Heart left ventricle (tissue), 16 donors: ENCODE data around the gene ARHGEF6. TPM values are rescaled to one million over a fixed set of nuclear protein-coding genes. Genes with fewer than 3 reads are reported as not detected.
A peak's percentile ranks its signal among the peaks of the same experiment; 100 is the strongest.

Source experiments
- ATAC-seq, 4 donors: fragments of 200-7000 bp; cut with Tn5 transposase; one replicate each; pipeline ENCODE4 v1.9.1; 2020 to 2022; ENCODE audit warnings: moderate library complexity in 4 of 4, mild to moderate bottlenecking in 3 of 4, moderate number of reproducible peaks in 1 of 4
- DNase-seq, 5 donors: peaks; one replicate each; pipeline ENCODE4 v3.0.0-alpha.2; 2020
- H3K27ac ChIP-seq, 12 donors: fragments of 200-600 bp; sonication (generic) in 4 of 12; one replicate each; pipeline versions ENCODE4 v1.5.0 to v1.8.0; 2016 to 2022; ENCODE audit warnings: mild to moderate bottlenecking in 2 of 12
- H3K27me3 ChIP-seq, 9 donors: fragments of 200-600 bp; sonication (generic) in 2 of 9; one replicate each; pipeline versions ENCODE4 v1.5.1 to v1.8.0; 2016 to 2022; ENCODE audit warnings: mild to moderate bottlenecking in 3 of 9
- H3K36me3 ChIP-seq, 9 donors: fragments of 200-600 bp; sonication (generic) in 2 of 9; one replicate each; pipeline versions ENCODE4 v1.5.0 to v1.8.0; 2018 to 2022; ENCODE audit warnings: mild to moderate bottlenecking in 2 of 9
- H3K4me1 ChIP-seq, 12 donors: fragments of 200-600 bp; sonication (generic) in 4 of 12; one replicate each; pipeline versions ENCODE4 v1.5.0 to v1.8.0; 2016 to 2022; ENCODE audit warnings: mild to moderate bottlenecking in 3 of 12
- H3K4me3 ChIP-seq, 12 donors: fragments of 200-600 bp; sonication (generic) in 4 of 12; one replicate each; pipeline versions ENCODE4 v1.5.0 to v1.8.0; 2017 to 2022; ENCODE audit warnings: mild to moderate bottlenecking in 9 of 12, moderate library complexity in 4 of 12
- H3K9me3 ChIP-seq, 12 donors: fragments of 200-600 bp; sonication (generic) in 4 of 12; one replicate each; pipeline versions ENCODE4 v1.5.0 to v1.8.0; 2016 to 2022; ENCODE audit warnings: mild to moderate bottlenecking in 1 of 12
- POLR2A ChIP-seq, 2 donors: fragments of 450-650 bp; IDR thresholded peaks; one replicate each; pipeline ENCODE4 v1.6.1; 2017; ENCODE audit warnings: antibody characterized with exemption in 2 of 2, mild to moderate bottlenecking in 2 of 2, moderate library complexity in 2 of 2
- WGBS, 4 donors: extraction: QIAGEN DNeasy Blood & Tissue Kit in 2 of 4; methylation state at CpG; one replicate each; pipeline versions ENCODE4 v1.1.5 to v1.1.7; 2013 to 2018; 5-methylcytosine and 5-hydroxymethylcytosine counted together
- intact Hi-C, 10 donors: fragments of 100-400 bp; cut with DNase I; formaldehyde crosslinking; loops; one replicate each; pipeline versions ENCODE4 v1.11.1 to v1.14.2; 2022
- polyA plus RNA-seq, 2 donors: library from polyadenylated mRNA; stranded (reverse); fragments of 200-250 nt; gene quantifications; one replicate each; pipeline ENCODE4 v1.2.3, GENCODE V29; 2013
- total RNA-seq, 9 donors: library from RNA; depleted of rRNA in 2 of 9; stranded (reverse); fragments of >200 nt in 2 of 9; fragmentation: NEBNext Ultra II Directional in 3 of 9; extraction: Animal tissue kit (Norgen Biotek cat#: 25700) in 3 of 9; gene quantifications; one replicate each; pipeline versions ENCODE4 v1.1.0 to v1.2.4, GENCODE V29; 2016 to 2023
- TF ChIP-seq, protein P1 (sequence below), 12 donors: fragments of 200-600 bp; sonication (generic) in 4 of 12; IDR thresholded peaks; one replicate each; pipeline versions ENCODE4 v1.5.0 to v1.8.0; 2018 to 2022; ENCODE audit warnings: antibody characterized with exemption in 12 of 12, mild to moderate bottlenecking in 5 of 12
- donor health status: ischemic (EF 13 %, LVEDD 7.1; RV severe dilation, severe dysfunction).
- donor health status: healthy with polysubstance abuse.
- donor health status: DM: no; HTN: yes; CAD: no.
- donor health status: DM: no; HTN: no; CAD: no.
- donor health status: ischemic (EF 25% LVEDD 6.9; RV normal size, moderate dysfunction).
- donor health status: ischemic (EF 25% LVEDD 5.7; RV mildly dilated, moderate dysfunction).
- donor health status: healthy.
- donor health status: DM: yes; HTN: yes; CAD: no.
- donor health status: ischemic (EF 35%, LVEDD 5.7; RV mildly dilated, moderate dysfunction).
- donor health status: nonischemic (EF 11% LVEDD 7.7; RV severe dilation, severe dysfunction).
- donor health status: DM: yes; HTN: yes; CAD: no.
- donor health status: PGD.
- donor health status: ischemic (EF 29% LVEDD 5.4; RV normal size, mild dysfunction).
- donor health status: nonischemic (EF 23%, LVEDD 6.1; RV moderate dilation, normal function).

Gene ARHGEF6
- total and polyA plus RNA-seq, 11 donors, result 15.2 to 74.7 (median 55.7) TPM

DNA sequence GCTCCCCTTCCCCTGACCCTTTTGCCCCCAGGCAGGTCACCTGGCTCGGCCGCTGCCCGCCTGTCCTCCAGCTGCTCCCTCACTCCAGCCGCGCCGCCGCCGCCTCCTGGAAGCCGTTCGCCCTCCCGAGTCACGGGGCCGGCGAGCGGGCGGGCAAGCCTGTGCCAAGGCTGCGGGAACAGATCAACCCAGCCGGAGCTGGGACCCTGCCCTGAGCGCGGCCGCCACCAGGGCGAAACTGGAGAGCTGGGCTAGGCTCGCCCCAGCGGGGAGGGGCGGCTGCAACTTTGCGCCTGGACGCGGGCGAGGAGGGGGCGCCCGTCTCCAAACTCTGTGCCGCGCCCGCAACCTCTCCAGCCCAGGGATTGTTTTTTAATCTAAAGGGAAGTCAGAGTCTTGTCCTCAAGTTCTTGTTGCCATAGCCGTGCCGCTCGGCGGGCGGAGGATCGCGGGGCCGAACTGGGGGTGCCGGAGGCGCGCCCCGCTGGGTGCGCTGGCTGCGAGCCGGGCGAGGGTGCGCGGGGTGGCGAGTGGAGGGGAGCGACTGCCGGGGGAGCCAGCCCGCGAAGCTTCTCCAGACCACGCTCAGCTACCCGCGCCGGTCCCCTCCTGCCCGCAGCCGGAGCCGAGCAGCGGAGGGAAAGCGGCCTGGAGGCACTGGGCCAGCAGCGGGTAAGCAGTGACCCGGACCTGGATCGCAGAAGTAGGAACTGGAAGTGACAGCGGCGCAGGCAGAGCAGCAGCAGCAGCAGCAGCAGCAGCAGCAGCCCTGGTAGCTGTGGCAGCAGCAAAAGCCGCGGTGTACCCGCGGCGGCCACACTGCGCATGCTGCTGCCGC is 13.4 kb downstream of the ARHGEF6 start:
- ATAC-seq, result peak; percentile 81 to 88 (median 84)
- TF ChIP-seq, protein P1, sequence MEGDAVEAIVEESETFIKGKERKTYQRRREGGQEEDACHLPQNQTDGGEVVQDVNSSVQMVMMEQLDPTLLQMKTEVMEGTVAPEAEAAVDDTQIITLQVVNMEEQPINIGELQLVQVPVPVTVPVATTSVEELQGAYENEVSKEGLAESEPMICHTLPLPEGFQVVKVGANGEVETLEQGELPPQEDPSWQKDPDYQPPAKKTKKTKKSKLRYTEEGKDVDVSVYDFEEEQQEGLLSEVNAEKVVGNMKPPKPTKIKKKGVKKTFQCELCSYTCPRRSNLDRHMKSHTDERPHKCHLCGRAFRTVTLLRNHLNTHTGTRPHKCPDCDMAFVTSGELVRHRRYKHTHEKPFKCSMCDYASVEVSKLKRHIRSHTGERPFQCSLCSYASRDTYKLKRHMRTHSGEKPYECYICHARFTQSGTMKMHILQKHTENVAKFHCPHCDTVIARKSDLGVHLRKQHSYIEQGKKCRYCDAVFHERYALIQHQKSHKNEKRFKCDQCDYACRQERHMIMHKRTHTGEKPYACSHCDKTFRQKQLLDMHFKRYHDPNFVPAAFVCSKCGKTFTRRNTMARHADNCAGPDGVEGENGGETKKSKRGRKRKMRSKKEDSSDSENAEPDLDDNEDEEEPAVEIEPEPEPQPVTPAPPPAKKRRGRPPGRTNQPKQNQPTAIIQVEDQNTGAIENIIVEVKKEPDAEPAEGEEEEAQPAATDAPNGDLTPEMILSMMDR (IDR thresholded peaks at IDR 0.05), result peak in 10 of 12 donors; percentile 8 to 44 (median 28)
- peak in 1 of 2 donors; percentile 42 for TF ChIP-seq POLR2A (IDR thresholded peaks at IDR 0.05)
- peak; percentile 73 to 84 (median 80) for DNase-seq
- Histone ChIP-seq H3K27ac (peak overlapping the region; percentile 89 to 99 (median 94)), H3K4me3 (peak overlapping the region; percentile 47 to 97 (median 70)), H3K36me3 (peaks cover 0 to 10% (median 0%) of the 10 kb centered on the region in 9 donors), H3K9me3 (no peaks in the 10 kb centered on the region), H3K27me3 (no peaks in the 10 kb centered on the region), H3K4me1 (peaks cover 0 to 28% (median 15%) of the 10 kb centered on the region in 12 donors)
- 1 to 29% (median 12%) methylated on average over 60 to 78 of the region's 78 CpGs for WGBS, 4 donors
- intact Hi-C loops, result loop anchor here in 5 of 10 donors (2.0 to 10.0 kb wide), 8 partner anchors 35 to 145 kb away; partner anchors contain the start of gene RBMX (in 1 of the 5)

- peaks cover 0 to 34% (median 15%) of the 10 kb centered on the region in 12 donors for H3K4me1 ChIP-seq
- H3K27ac ChIP-seq, result peak overlapping the region; percentile 89 to 99 (median 94)
- peaks cover 0 to 10% (median 0%) of the 10 kb centered on the region in 9 donors for H3K36me3 ChIP-seq
- peak overlapping the region; percentile 47 to 97 (median 70) for H3K4me3 ChIP-seq
- WGBS, 4 donors, result 1 to 41% (median 20%) methylated on average over 17 to 19 of the region's 19 CpGs
- intact Hi-C loops, result loop anchor here in 5 of 10 donors (2.0 to 10.0 kb wide), 8 partner anchors 34 to 146 kb away; partner anchors contain the start of gene RBMX (in 1 of the 5)
- H3K27me3 ChIP-seq, result no peaks in the 10 kb centered on the region
- H3K9me3 ChIP-seq, result no peaks in the 10 kb centered on the region
- DNase-seq (peak in 4 of 5 donors; percentile 11 to 58 (median 31)), ATAC-seq (peak in 3 of 4 donors; percentile 47 to 55 (median 50))
- TF ChIP-seq, protein P1 (IDR thresholded peaks at IDR 0.05), result no peak
- TF ChIP-seq POLR2A (IDR thresholded peaks at IDR 0.05), result no peak
Observed at GRCh38 chrX:136766785-136767103, 14.0 kb downstream of the ARHGEF6 start.

DNA sequence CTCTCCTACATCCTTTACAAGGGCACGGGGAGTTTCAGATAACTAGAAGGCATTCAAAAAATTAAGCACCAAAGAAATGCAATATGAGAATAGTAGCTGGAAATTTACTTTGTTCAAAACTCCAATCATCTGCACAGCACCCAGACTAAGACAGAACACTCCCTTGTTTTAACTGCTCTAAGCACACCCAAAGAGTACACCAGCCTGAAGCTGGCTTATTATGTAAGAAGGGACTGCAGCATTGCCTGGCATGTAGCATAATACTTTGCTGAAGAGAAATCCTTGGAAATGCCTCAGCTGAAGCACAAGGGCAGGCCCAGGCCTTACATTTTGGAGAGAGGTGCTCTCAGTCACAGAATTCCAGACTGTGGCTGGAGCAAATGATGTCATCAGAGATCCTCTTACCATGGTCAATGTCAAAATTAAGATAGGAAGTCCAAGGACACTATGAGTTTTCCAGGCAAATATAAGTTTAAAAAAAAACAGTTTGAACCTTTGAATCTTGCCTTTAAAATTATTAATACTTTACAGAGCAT is 14.8 kb downstream of the ARHGEF6 start:
- 28 to 52% (median 35%) methylated on average over 1 of the region's 1 CpG for WGBS, 4 donors
- H3K27ac ChIP-seq, result peak overlapping the region in 11 of 12 donors; percentile 91 to 99 (median 94)
- peaks cover 0 to 41% (median 19%) of the 10 kb centered on the region in 12 donors for H3K4me1 ChIP-seq
- TF ChIP-seq POLR2A (IDR thresholded peaks at IDR 0.05), result no peak
- TF ChIP-seq, protein P1 (IDR thresholded peaks at IDR 0.05), result no peak
- H3K4me3 ChIP-seq, result peak overlapping the region in 10 of 12 donors; percentile 8 to 97 (median 71)
- peaks cover 0 to 10% (median 0%) of the 10 kb centered on the region in 9 donors for H3K36me3 ChIP-seq
- no peaks in the 10 kb centered on the region for H3K27me3 ChIP-seq
- intact Hi-C loops, result loop anchor here in 5 of 10 donors (2.0 to 10.0 kb wide), 8 partner anchors 34 to 146 kb away; partner anchors contain the start of gene RBMX (in 1 of the 5)
- no peaks in the 10 kb centered on the region for H3K9me3 ChIP-seq
- ATAC-seq, result peak in 3 of 4 donors; percentile 8 to 27 (median 15)
- no peak for DNase-seq

DNA sequence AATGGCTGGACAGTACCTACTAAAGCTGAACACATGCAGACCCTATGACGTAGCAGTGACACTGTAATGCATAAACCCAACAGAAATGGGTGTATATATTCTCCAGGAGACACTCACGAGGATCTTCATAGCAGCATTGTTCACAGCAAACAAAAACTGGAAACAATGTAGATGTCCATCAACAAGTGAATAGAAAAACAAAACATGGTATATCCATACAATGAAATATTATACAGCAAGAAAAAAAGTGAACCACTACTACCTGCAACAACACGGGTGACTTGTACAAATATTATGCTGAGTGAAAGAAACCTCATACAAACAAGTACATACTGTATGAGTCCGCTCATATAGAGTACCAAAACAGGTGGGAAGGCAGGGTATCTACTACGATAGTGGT is 16.5 kb downstream of the ARHGEF6 start:
- TF ChIP-seq, protein P1 (IDR thresholded peaks at IDR 0.05), result no peak
- TF ChIP-seq POLR2A (IDR thresholded peaks at IDR 0.05), result no peak
- no peak overlapping the region for H3K4me3 ChIP-seq
- H3K27me3 ChIP-seq, result no peaks in the 10 kb centered on the region
- DNase-seq (no peak), ATAC-seq (no peak)
- peaks cover 0 to 10% (median 0%) of the 10 kb centered on the region in 9 donors for H3K36me3 ChIP-seq
- H3K4me1 ChIP-seq, result peaks cover 0 to 58% (median 23%) of the 10 kb centered on the region in 12 donors
- no peak overlapping the region for H3K27ac ChIP-seq
- no peaks in the 10 kb centered on the region for H3K9me3 ChIP-seq
- WGBS, 4 donors, result 76 to 99% (median 91%) methylated on average over 5 of the region's 5 CpGs
- intact Hi-C loops, result loop anchor here in 4 of 10 donors (10.0 kb wide), 3 partner anchors 101 to 121 kb away; partner anchors contain the start of gene RBMX (in 1 of the 4)
